ENCODE data around the gene MAIP1. TPM values are rescaled to one million over a fixed set of nuclear protein-coding genes. Genes with fewer than 3 reads are reported as not detected.

Gene MAIP1
- total RNA-seq (10 to 100 TPM; 18.2 to 32.8 (median 21.8) TPM), polyA plus RNA-seq (10 to 100 TPM; 27.7 to 52.3 (median 35.6) TPM)
- long read RNA-seq, donor 1, transcript MAIP1-202 (5 exons, 1,386 nt): major isoform, 6 of 7 reads
- long read RNA-seq, donor 1, partial matches to known transcripts: 0 of 7 reads
- long read RNA-seq, donor 1, other reads (novel, unspliced or antisense): 1 of 7 reads
- long read RNA-seq, donor 2, transcript MAIP1-202 (5 exons, 1,386 nt): major isoform, 16 of 36 reads
- long read RNA-seq, donor 2, partial matches to known transcripts: 3 of 36 reads
- long read RNA-seq, donor 2, other reads (novel, unspliced or antisense): 17 of 36 reads

GRCh38 chr2:199955339-199956061 lies at the start of gene MAIP1, which contains the start of gene TYW5:
MAIP1 (plus strand) TSS chr2:199955582; CDS start chr2:199955799, 217 bp downstream.
TYW5 (minus strand) TSS chr2:199955491; CDS start chr2:199955470, 21 bp downstream.
- TF ChIP-seq CTCF (IDR thresholded peaks at IDR 0.05): peak; percentile 17
- H3K4me1 ChIP-seq: peaks cover 32% of the 10 kb centered on the region
- H3K27me3 ChIP-seq (ENCODE audit: insufficient read depth in 3 of 3, low read length in 2 of 3): no peaks in the 10 kb centered on the region
- peak; percentile 93 to 98 (median 96) for ATAC-seq
- H3K4me3 ChIP-seq: peak within 1 kb of the TSS; percentile 96
- intact Hi-C loops (cut with DNase I): no loop called here
- H3K9me3 ChIP-seq: no peaks in the 10 kb centered on the region
- peak; percentile 81 to 90 for DNase-seq
- H3K27ac ChIP-seq: peak within 1 kb of the TSS; percentile 95
- WGBS, 3 donors: 0% methylated on average over 64 of the region's 64 CpGs
- peaks cover 0 to 31% of the 10 kb centered on the region in 2 donors for H3K36me3 ChIP-seq (ENCODE audit: insufficient read depth in 1 of 2, low read depth in 1 of 2)

- no peaks in the 10 kb centered on the region for H3K9me3 ChIP-seq
- TF ChIP-seq CTCF (IDR thresholded peaks at IDR 0.05): no peak
- WGBS, 3 donors: 76 to 94% (median 92%) methylated on average over 2 of the region's 2 CpGs
- ATAC-seq (no peak), DNase-seq (no peak)
- no peaks in the 10 kb centered on the region for H3K27me3 ChIP-seq (ENCODE audit: insufficient read depth in 3 of 3, low read length in 2 of 3)
- no peak overlapping the region for H3K4me3 ChIP-seq
- H3K4me1 ChIP-seq: peaks cover 8% of the 10 kb centered on the region
- no peaks in the 10 kb centered on the region for H3K36me3 ChIP-seq (ENCODE audit: insufficient read depth in 1 of 2, low read depth in 1 of 2)
- no peak overlapping the region for H3K27ac ChIP-seq
- intact Hi-C loops (cut with DNase I): loop anchor here in 1 of 2 donors (5.0 kb wide), 1 partner anchor 35 kb away; no protein-coding TSS in a partner anchor
Observed at GRCh38 chr2:199907008-199907714, 48.2 kb upstream of the MAIP1 start.

GRCh38 chr2:199910338-199911051 lies 44.9 kb upstream of the MAIP1 start:
- no peaks in the 10 kb centered on the region for H3K36me3 ChIP-seq (ENCODE audit: insufficient read depth in 1 of 2, low read depth in 1 of 2)
- intact Hi-C loops (cut with DNase I): loop anchor here in 1 of 2 donors (5.0 kb wide), 1 partner anchor 58 kb away; the partner anchor contains the start of gene FTCDNL1

More at GRCh38 chr2:199910338-199911051, 44.9 kb upstream of the MAIP1 start:
- ATAC-seq (no peak), DNase-seq (no peak)
- Histone ChIP-seq H3K4me1 (peaks cover 27% of the 10 kb centered on the region), H3K9me3 (no peaks in the 10 kb centered on the region), H3K27me3 (ENCODE audit: insufficient read depth in 3 of 3, low read length in 2 of 3) (no peaks in the 10 kb centered on the region), H3K27ac (peak overlapping the region; percentile 98), H3K4me3 (peak overlapping the region; percentile 87)
- 36 to 45% (median 43%) methylated on average over 18 of the region's 18 CpGs for WGBS, 3 donors
- TF ChIP-seq CTCF (IDR thresholded peaks at IDR 0.05): no peak

Measured in psoas muscle (tissue), 8 donors.